ENCODE measurements around the gene SETD1A. TPM values are rescaled to one million over a fixed set of nuclear protein-coding genes. Genes with fewer than 3 reads are reported as not detected.

The SETD1A gene
- total RNA-seq, 1 donor from 2014 or later = 3.2 TPM

- Mint-ChIP-seq H3K9me3 (no peaks in the 10 kb centered on the region), H3K36me3 (peaks cover 27% of the 10 kb centered on the region), H3K4me3 (no peak overlapping the region), H3K27ac (no peak overlapping the region), H3K27me3 (ENCODE audit: insufficient read depth, low read depth) (peaks cover 9% of the 10 kb centered on the region), H3K4me1 (no peaks in the 10 kb centered on the region)
- no peaks in the 10 kb centered on the region for H3K9me3 ChIP-seq (ENCODE audit: low read depth)
- H3K27me3 ChIP-seq = no peaks in the 10 kb centered on the region
- H3K9ac ChIP-seq = no peak overlapping the region
- H3K4me2 ChIP-seq = no peak overlapping the region
- DNase-seq (ENCODE audit: low spot score) = no peak
- peaks cover 10% of the 10 kb centered on the region for H4K20me1 ChIP-seq (ENCODE audit: low read depth)
- no peak overlapping the region for H3K4me3 ChIP-seq
- TF ChIP-seq EZH2phosphoT487 (IDR thresholded peaks at IDR 0.05) = no peak
- no peak for TF ChIP-seq CTCF (IDR thresholded peaks at IDR 0.05)
- no peak overlapping the region for H2AFZ ChIP-seq (replicated peaks)
- no peaks in the 10 kb centered on the region for H3K4me1 ChIP-seq
- H3K36me3 ChIP-seq = no peaks in the 10 kb centered on the region
- H3K79me2 ChIP-seq (ENCODE audit: low read depth) = no peaks in the 10 kb centered on the region
- H3K27ac ChIP-seq = no peak overlapping the region
- H3F3A ChIP-seq (ENCODE audit: low read depth) = peaks cover 5% of the 10 kb centered on the region
These were observed 21.8 kb downstream of the SETD1A start for GRCh38 chr16:30979170-30980022.

GRCh38 chr16:30980023-30980371 is 22.4 kb downstream of the SETD1A start:
- peaks cover 26% of the 10 kb centered on the region for H3K36me3 Mint-ChIP-seq
- H3K4me3 Mint-ChIP-seq = no peak overlapping the region
- Histone ChIP-seq H3K36me3 (no peaks in the 10 kb centered on the region), H3F3A (ENCODE audit: low read depth) (peaks cover 10% of the 10 kb centered on the region), H3K9me3 (ENCODE audit: low read depth) (no peaks in the 10 kb centered on the region), H3K9ac (no peak overlapping the region), H2AFZ (replicated peaks) (no peak overlapping the region), H3K4me2 (no peak overlapping the region), H4K20me1 (ENCODE audit: low read depth) (peaks cover 14% of the 10 kb centered on the region), H3K27me3 (no peaks in the 10 kb centered on the region), H3K4me3 (no peak overlapping the region), H3K4me1 (no peaks in the 10 kb centered on the region), H3K79me2 (ENCODE audit: low read depth) (no peaks in the 10 kb centered on the region), H3K27ac (no peak overlapping the region)
- no peak for DNase-seq (ENCODE audit: low spot score)
- peaks cover 9% of the 10 kb centered on the region for H3K27me3 Mint-ChIP-seq (ENCODE audit: insufficient read depth, low read depth)
- H3K9me3 Mint-ChIP-seq = no peaks in the 10 kb centered on the region
- no peak overlapping the region for H3K27ac Mint-ChIP-seq
- H3K4me1 Mint-ChIP-seq = no peaks in the 10 kb centered on the region
- TF ChIP-seq CTCF (IDR thresholded peaks at IDR 0.05) (no peak), EZH2phosphoT487 (IDR thresholded peaks at IDR 0.05) (no peak), EZH2 (IDR thresholded peaks at IDR 0.05) (no peak)

- TF ChIP-seq CTCF (IDR thresholded peaks at IDR 0.05) (no peak), EZH2phosphoT487 (IDR thresholded peaks at IDR 0.05) (no peak), EZH2 (IDR thresholded peaks at IDR 0.05) (no peak)
- Mint-ChIP-seq H3K27me3 (ENCODE audit: insufficient read depth, low read depth) (peaks cover 9% of the 10 kb centered on the region), H3K36me3 (peaks cover 26% of the 10 kb centered on the region), H3K4me1 (no peaks in the 10 kb centered on the region), H3K9me3 (no peaks in the 10 kb centered on the region), H3K27ac (no peak overlapping the region), H3K4me3 (no peak overlapping the region)
- Histone ChIP-seq H3K9me3 (ENCODE audit: low read depth) (no peaks in the 10 kb centered on the region), H3K27me3 (no peaks in the 10 kb centered on the region), H2AFZ (replicated peaks) (no peak overlapping the region), H3K4me1 (no peaks in the 10 kb centered on the region), H3K27ac (no peak overlapping the region), H3K36me3 (no peaks in the 10 kb centered on the region), H3K4me2 (no peak overlapping the region), H3K79me2 (ENCODE audit: low read depth) (no peaks in the 10 kb centered on the region), H3F3A (ENCODE audit: low read depth) (peaks cover 10% of the 10 kb centered on the region), H4K20me1 (ENCODE audit: low read depth) (peaks cover 14% of the 10 kb centered on the region), H3K4me3 (no peak overlapping the region), H3K9ac (no peak overlapping the region)
- DNase-seq (ENCODE audit: low spot score) = no peak
These were observed 22.9 kb downstream of the SETD1A start for GRCh38 chr16:30980434-30980833.
